Suprapubic skin (tissue), 4 donors: ENCODE data around the gene ALG14. TPM values are rescaled to one million over a fixed set of nuclear protein-coding genes. Genes with fewer than 3 reads are reported as not detected.
A peak's percentile ranks its signal among the peaks of the same experiment; 100 is the strongest.

Experiments
- DNase-seq, 2 donors: peaks; one replicate each; pipeline ENCODE4 v3.0.0-alpha.2; 2019; ENCODE audit warnings: low spot score in 2 of 2
- H3K27ac ChIP-seq: fragments of 200-600 bp; sonication (generic); one replicate; pipeline ENCODE4 v1.5.1; 2019
- H3K27me3 ChIP-seq: fragments of 200-600 bp; sonication (generic); one replicate; pipeline ENCODE4 v1.5.1; 2019
- H3K36me3 ChIP-seq: fragments of 200-600 bp; sonication (generic); one replicate; pipeline ENCODE4 v1.5.1; 2019
- H3K4me1 ChIP-seq: fragments of 200-600 bp; sonication (generic); one replicate; pipeline ENCODE4 v1.5.1; 2019
- H3K4me3 ChIP-seq: fragments of 200-600 bp; sonication (generic); one replicate; pipeline ENCODE4 v1.5.1; 2019; ENCODE audit warnings: mild to moderate bottlenecking
- H3K9me3 ChIP-seq: fragments of 200-600 bp; sonication (generic); one replicate; pipeline ENCODE4 v1.5.1; 2019
- EP300 ChIP-seq: sonication (generic); formaldehyde crosslinking; IDR thresholded peaks from one replicate; pipeline ENCODE4 v1.6.1; 2017; ENCODE audit warnings: antibody characterized with exemption
- POLR2A ChIP-seq, 2 donors: fragments of 450-650 bp; IDR thresholded peaks; one replicate each; pipeline ENCODE4 v1.6.1; 2017; ENCODE audit warnings: antibody characterized with exemption in 2 of 2, mild to moderate bottlenecking in 2 of 2, moderate library complexity in 2 of 2
- POLR2AphosphoS5 ChIP-seq, 3 donors: sonication (generic); formaldehyde crosslinking; IDR thresholded peaks; one replicate each; pipeline ENCODE4 v1.6.1; 2017; ENCODE audit warnings: antibody characterized with exemption in 3 of 3
- WGBS: methylation state at CpG from one replicate; pipeline ENCODE4 v1.1.5; 2018; 5-methylcytosine and 5-hydroxymethylcytosine counted together
- total RNA-seq, 4 donors: library from RNA; depleted of rRNA; stranded (reverse); fragments of >200 nt; gene quantifications; one replicate each; pipeline ENCODE4 v1.1.0, GENCODE V29; 2016
- TF ChIP-seq, protein P1 (sequence below), 2 donors: fragments of 200-600 bp in 1 of 2; fragments of 450-650 bp in 1 of 2; sonication (generic) in 1 of 2; IDR thresholded peaks; one replicate each; pipeline ENCODE4 v1.5.1; 2016 to 2019; ENCODE audit warnings: antibody characterized with exemption in 2 of 2, mild to moderate bottlenecking in 1 of 2, moderate library complexity in 1 of 2

ALG14 gene
- total RNA-seq, 4 donors from 2014 or later, result 0.80 to 1.6 (median 1.1) TPM

DNA sequence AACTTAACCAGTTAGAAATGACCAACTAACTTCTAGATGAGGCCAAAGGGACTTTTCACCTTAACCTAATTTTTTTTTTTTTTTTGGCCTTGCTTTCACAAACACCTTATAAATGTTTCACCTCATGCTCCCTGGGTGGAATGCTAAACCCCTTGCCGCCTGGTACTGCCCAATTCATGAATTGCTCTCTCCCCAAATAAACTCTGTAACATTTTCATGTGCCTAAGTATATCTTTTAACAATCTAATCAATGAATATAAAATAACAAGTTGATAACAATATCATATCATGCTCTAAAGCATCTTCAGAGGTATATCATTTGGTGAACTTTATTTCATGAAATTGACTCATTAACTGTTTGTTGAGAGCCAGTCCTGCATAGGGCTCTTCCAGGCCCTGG, 134.9 kb downstream of the ALG14 start:
- 49% methylated on average over 1 of the region's 1 CpG for WGBS
- no peak for DNase-seq
- Histone ChIP-seq H3K27me3 (no peaks in the 10 kb centered on the region), H3K4me3 (no peak overlapping the region), H3K36me3 (no peaks in the 10 kb centered on the region), H3K4me1 (peaks cover 18% of the 10 kb centered on the region), H3K9me3 (no peaks in the 10 kb centered on the region), H3K27ac (peak overlapping the region; percentile 48)
- TF ChIP-seq POLR2AphosphoS5 (IDR thresholded peaks at IDR 0.05), result no peak
- TF ChIP-seq POLR2A (IDR thresholded peaks at IDR 0.05), result no peak
- no peak for TF ChIP-seq EP300
- TF ChIP-seq, protein P1, sequence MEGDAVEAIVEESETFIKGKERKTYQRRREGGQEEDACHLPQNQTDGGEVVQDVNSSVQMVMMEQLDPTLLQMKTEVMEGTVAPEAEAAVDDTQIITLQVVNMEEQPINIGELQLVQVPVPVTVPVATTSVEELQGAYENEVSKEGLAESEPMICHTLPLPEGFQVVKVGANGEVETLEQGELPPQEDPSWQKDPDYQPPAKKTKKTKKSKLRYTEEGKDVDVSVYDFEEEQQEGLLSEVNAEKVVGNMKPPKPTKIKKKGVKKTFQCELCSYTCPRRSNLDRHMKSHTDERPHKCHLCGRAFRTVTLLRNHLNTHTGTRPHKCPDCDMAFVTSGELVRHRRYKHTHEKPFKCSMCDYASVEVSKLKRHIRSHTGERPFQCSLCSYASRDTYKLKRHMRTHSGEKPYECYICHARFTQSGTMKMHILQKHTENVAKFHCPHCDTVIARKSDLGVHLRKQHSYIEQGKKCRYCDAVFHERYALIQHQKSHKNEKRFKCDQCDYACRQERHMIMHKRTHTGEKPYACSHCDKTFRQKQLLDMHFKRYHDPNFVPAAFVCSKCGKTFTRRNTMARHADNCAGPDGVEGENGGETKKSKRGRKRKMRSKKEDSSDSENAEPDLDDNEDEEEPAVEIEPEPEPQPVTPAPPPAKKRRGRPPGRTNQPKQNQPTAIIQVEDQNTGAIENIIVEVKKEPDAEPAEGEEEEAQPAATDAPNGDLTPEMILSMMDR (IDR thresholded peaks at IDR 0.05), result no peak

DNA sequence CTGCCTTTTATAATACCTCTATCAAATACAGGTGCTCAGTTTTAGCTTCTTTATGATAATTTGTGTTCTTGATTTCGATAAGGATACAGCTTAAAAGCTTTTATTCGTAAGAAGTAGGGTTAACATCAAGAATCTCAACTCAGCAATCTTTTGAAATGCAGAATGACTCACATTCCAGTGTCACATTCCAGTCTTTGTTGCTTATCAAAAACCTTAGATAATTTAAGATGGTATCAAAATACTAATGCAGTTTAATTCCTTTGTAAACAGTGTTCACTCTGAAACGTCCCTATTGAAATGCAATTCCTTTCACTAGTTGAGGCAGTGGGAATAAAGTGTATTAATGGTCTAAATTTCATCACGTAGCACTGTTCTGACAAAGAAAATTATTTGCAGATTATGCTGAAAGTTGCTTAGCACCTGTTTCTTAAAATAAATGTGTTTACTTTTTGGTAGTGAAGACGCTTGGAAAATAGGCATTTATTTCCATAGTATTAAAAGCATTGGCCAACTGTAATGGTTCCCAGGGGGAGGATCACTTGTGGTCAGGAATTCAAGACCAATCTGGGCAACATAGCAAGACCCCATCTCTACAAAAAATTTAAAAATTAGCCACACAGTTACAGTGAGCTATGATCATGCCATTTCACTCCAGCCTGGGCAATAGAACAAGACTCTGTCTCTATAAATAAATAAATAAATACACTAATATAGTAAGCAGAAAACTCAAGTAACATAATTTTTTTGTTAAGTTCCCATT, 135.7 kb downstream of the ALG14 start:
- no peak overlapping the region for H3K27ac ChIP-seq
- no peaks in the 10 kb centered on the region for H3K9me3 ChIP-seq
- no peaks in the 10 kb centered on the region for H3K36me3 ChIP-seq
- no peak for DNase-seq
- no peak overlapping the region for H3K4me3 ChIP-seq
- 55% methylated on average over 5 of the region's 5 CpGs for WGBS
- peaks cover 18% of the 10 kb centered on the region for H3K4me1 ChIP-seq
- TF ChIP-seq EP300, result no peak
- no peak for TF ChIP-seq POLR2AphosphoS5 (IDR thresholded peaks at IDR 0.05)
- no peak for TF ChIP-seq POLR2A (IDR thresholded peaks at IDR 0.05)
- TF ChIP-seq, protein P1 (IDR thresholded peaks at IDR 0.05), result no peak
- H3K27me3 ChIP-seq, result no peaks in the 10 kb centered on the region

DNA sequence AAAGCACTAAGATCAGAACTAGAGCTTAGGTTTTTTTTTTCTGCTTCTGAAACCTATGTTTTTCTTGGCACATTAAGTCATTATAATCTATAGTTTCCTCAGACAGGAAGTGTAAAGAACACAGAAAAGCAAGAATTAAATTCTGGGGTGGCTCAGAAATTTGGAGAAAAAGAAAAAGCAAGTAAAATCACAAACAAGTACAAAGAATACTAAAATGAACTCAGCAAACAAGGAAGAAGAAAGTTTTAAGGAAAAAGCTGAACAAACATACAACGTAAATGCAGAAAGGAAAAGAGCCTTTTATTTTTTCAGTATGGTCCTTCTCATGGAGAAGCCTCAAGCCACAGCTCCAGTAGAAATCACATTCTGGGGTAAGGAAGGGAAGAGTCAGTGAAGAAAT, 137.3 kb downstream of the ALG14 start:
- WGBS, result 60% methylated on average over 1 of the region's 1 CpG
- H3K9me3 ChIP-seq, result no peaks in the 10 kb centered on the region
- no peak for DNase-seq
- H3K27me3 ChIP-seq, result no peaks in the 10 kb centered on the region
- H3K4me3 ChIP-seq, result no peak overlapping the region
- H3K36me3 ChIP-seq, result no peaks in the 10 kb centered on the region
- TF ChIP-seq EP300 (no peak), POLR2A (IDR thresholded peaks at IDR 0.05) (no peak), POLR2AphosphoS5 (IDR thresholded peaks at IDR 0.05) (no peak)
- TF ChIP-seq, protein P1 (IDR thresholded peaks at IDR 0.05), result no peak
- H3K4me1 ChIP-seq, result peaks cover 18% of the 10 kb centered on the region
- H3K27ac ChIP-seq, result no peak overlapping the region

DNA sequence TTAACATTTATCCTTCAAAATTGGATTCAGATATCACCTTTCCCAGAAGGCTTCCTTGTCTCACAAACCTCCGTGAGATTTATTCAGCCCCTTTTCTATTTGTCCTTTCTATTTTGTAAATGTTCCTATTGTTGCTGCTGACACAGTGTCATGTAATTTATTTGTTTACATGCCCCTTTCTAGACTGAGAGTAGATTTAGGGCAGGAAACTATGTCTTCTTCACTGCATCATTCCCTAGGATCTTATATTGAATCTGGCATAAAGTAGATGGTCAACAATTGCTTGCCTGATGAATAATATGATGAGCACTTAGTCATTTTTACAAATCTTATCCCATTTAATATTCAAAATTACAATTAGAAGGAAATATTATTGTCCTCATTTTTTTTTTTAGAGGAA, 137.7 kb downstream of the ALG14 start:
- TF ChIP-seq EP300, result no peak
- Histone ChIP-seq H3K27ac (no peak overlapping the region), H3K9me3 (no peaks in the 10 kb centered on the region), H3K4me1 (peaks cover 18% of the 10 kb centered on the region), H3K36me3 (no peaks in the 10 kb centered on the region), H3K4me3 (no peak overlapping the region), H3K27me3 (no peaks in the 10 kb centered on the region)
- WGBS, result 95% methylated on average over 1 of the region's 1 CpG
- DNase-seq, result no peak

DNA sequence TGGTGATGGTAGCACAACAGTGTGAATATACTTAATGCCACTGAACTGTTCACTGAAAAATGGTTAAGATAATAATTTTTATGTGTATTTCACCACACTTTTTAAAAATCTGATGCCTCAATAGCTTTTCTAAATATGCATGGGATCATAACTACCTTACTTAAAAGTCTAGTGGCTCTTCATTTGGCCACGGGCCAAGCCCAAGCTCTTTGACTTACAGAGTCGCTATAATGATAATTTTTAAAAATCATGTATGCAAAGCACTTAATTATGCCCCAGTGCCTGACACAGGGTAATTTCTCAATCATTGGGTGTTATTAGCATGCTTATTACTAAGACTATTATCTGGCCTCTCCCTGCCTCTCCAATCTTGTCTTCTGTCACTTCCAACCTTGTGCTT, 138.2 kb downstream of the ALG14 start:
- Histone ChIP-seq H3K4me3 (no peak overlapping the region), H3K36me3 (no peaks in the 10 kb centered on the region), H3K4me1 (peaks cover 23% of the 10 kb centered on the region), H3K9me3 (no peaks in the 10 kb centered on the region), H3K27me3 (no peaks in the 10 kb centered on the region), H3K27ac (no peak overlapping the region)
- TF ChIP-seq POLR2AphosphoS5 (IDR thresholded peaks at IDR 0.05) (no peak), EP300 (no peak), POLR2A (IDR thresholded peaks at IDR 0.05) (no peak)
- TF ChIP-seq, protein P1 (IDR thresholded peaks at IDR 0.05), result no peak
- 64% methylated on average over 2 of the region's 2 CpGs for WGBS
- DNase-seq, result no peak
